ENCODE measurements around the gene RNFT2.
A peak's percentile ranks its signal among the peaks of the same experiment; 100 is the strongest.

The RNFT2 gene

GRCh38 chr12:116707751-116708150, 30.4 kb upstream of the RNFT2 start:
- Histone ChIP-seq H3K27me3 (ENCODE audit: insufficient read depth, low read depth, severe bottlenecking) (no peaks in the 10 kb centered on the region), H3K9me3 (ENCODE audit: severe bottlenecking) (no peaks in the 10 kb centered on the region), H3K36me3 (no peaks in the 10 kb centered on the region), H3K27ac (no peak overlapping the region), H3K4me3 (ENCODE audit: low read depth, low read length) (no peak overlapping the region)
- no peak for DNase-seq
- no peak for TF ChIP-seq CTCF (IDR thresholded peaks at IDR 0.05; ENCODE audit: low read depth, low read length)

GRCh38 chr12:116708826-116709756, 29.0 kb upstream of the RNFT2 start:
- peak; percentile 80 for DNase-seq
- TF ChIP-seq CTCF (IDR thresholded peaks at IDR 0.05; ENCODE audit: low read depth, low read length), result peak; percentile 46
- no peaks in the 10 kb centered on the region for H3K9me3 ChIP-seq (ENCODE audit: severe bottlenecking)
- H3K27me3 ChIP-seq (ENCODE audit: insufficient read depth, low read depth, severe bottlenecking), result no peaks in the 10 kb centered on the region
- H3K4me3 ChIP-seq (ENCODE audit: low read depth, low read length), result peak overlapping the region; percentile 17
- no peaks in the 10 kb centered on the region for H3K36me3 ChIP-seq
- peak overlapping the region; percentile 42 for H3K27ac ChIP-seq

- H3K27me3 ChIP-seq (ENCODE audit: insufficient read depth, low read depth, severe bottlenecking), result no peaks in the 10 kb centered on the region
- H3K27ac ChIP-seq, result no peak overlapping the region; the same call in 1 of the 2 replicates
- DNase-seq, result no peak
- no peak for TF ChIP-seq CTCF (IDR thresholded peaks at IDR 0.05; ENCODE audit: low read depth, low read length)
- H3K36me3 ChIP-seq, result no peaks in the 10 kb centered on the region
- H3K9me3 ChIP-seq (ENCODE audit: severe bottlenecking), result no peaks in the 10 kb centered on the region
- H3K4me3 ChIP-seq (ENCODE audit: low read depth, low read length), result peak overlapping the region; percentile 17
Measured at GRCh38 chr12:116709768-116710167, 28.3 kb upstream of the RNFT2 start.

GRCh38 chr12:116710370-116711150, 27.6 kb upstream of the RNFT2 start:
- DNase-seq, result no peak
- Histone ChIP-seq H3K36me3 (peaks cover 4% of the 10 kb centered on the region), H3K4me3 (ENCODE audit: low read depth, low read length) (no peak overlapping the region), H3K27ac (no peak overlapping the region), H3K27me3 (ENCODE audit: insufficient read depth, low read depth, severe bottlenecking) (no peaks in the 10 kb centered on the region), H3K9me3 (ENCODE audit: severe bottlenecking) (no peaks in the 10 kb centered on the region)
- TF ChIP-seq CTCF (IDR thresholded peaks at IDR 0.05; ENCODE audit: low read depth, low read length), result no peak

GRCh38 chr12:116712458-116713303, 25.4 kb upstream of the RNFT2 start:
- H3K27ac ChIP-seq, result no peak overlapping the region
- H3K27me3 ChIP-seq (ENCODE audit: insufficient read depth, low read depth, severe bottlenecking), result no peaks in the 10 kb centered on the region
- H3K4me3 ChIP-seq (ENCODE audit: low read depth, low read length), result no peak overlapping the region
- peaks cover 20% of the 10 kb centered on the region for H3K36me3 ChIP-seq
- no peaks in the 10 kb centered on the region for H3K9me3 ChIP-seq (ENCODE audit: severe bottlenecking)
- no peak for DNase-seq
- TF ChIP-seq CTCF (IDR thresholded peaks at IDR 0.05; ENCODE audit: low read depth, low read length), result no peak
